HepG2 (cell line): ENCODE measurements around the gene ZNF367. TPM values are rescaled to one million over a fixed set of nuclear protein-coding genes. Genes with fewer than 3 reads are reported as not detected.

Source experiments
- ATAC-seq: fragments of 200-7000 bp; cut with Tn5 transposase; 3 replicates; pipeline ENCODE4 v1.9.1; 2020; ENCODE audit warnings: mild to moderate bottlenecking, moderate library complexity
- BruUV-seq: library from RNA; stranded (reverse); fragments of 400-500 nt; replicated peaks from 2 replicates; lab custom pipeline; 2021; lab: Mats Ljungman, UMichigan
- CTCF ChIA-PET: fragments of 300-600 bp; formaldehyde crosslinking; extraction: SDS; loops from one replicate; lab custom pipeline; 2021; ENCODE audit warnings: low total read pairs, inconsistent platforms, low intra/inter-chr PET ratio; lab: Yijun Ruan, JAX
- POLR2A ChIA-PET: fragments of 350-600 bp; sonication (Branson Sonifier 250); formaldehyde crosslinking; loops from one replicate; lab custom pipeline; 2020; ENCODE audit warnings: antibody characterized with exemption, inconsistent platforms; lab: Yijun Ruan, JAX
- DNase-seq: peaks from one replicate; pipeline ENCODE4 v3.0.0-alpha.2; 2015; ENCODE audit warnings: low spot score
- FAIRE-seq: peaks from 3 replicates; lab custom pipeline; 2011; peaks lifted over from hg19 to GRCh38; lab: Jason Lieb, UNC
- H2AFZ ChIP-seq: one replicate; pipeline ENCODE4 v1.6.1; 2011; ENCODE audit warnings: low read length, inconsistent platforms
- H3K27ac ChIP-seq: fragments of 300-600 bp; 3 replicates; pipeline ENCODE4 v1.8.0; 2011; ENCODE audit warnings: mixed run types, mild to moderate bottlenecking, mixed read lengths, low read length, inconsistent platforms; ENCODE audit not compliant: insufficient read depth; ENCODE audit errors: extremely low read length
- H3K27me3 ChIP-seq, 2 experiments: fragments of 200-600 bp in 1 of 2; 2 replicates in 1 of 2; 3 replicates in 1 of 2; pipeline versions ENCODE4 v1.6.0 to v1.8.0; 2011; ENCODE audit warnings: low read length in 2 of 2, mild to moderate bottlenecking in 2 of 2, moderate library complexity in 2 of 2, inconsistent platforms in 1 of 2; ENCODE audit not compliant: insufficient read depth in 2 of 2, control insufficient read depth in 1 of 2
- H3K36me3 ChIP-seq, 2 experiments: fragments of 200-600 bp in 1 of 2; replicated peaks in 1 of 2; 2 replicates in 1 of 2; 3 replicates in 1 of 2; pipeline versions ENCODE4 v1.5.1 to v1.8.0; 2011; ENCODE audit warnings: low read length in 2 of 2, inconsistent platforms in 1 of 2; ENCODE audit not compliant: insufficient read depth in 2 of 2, control insufficient read depth in 1 of 2
- H3K4me1 ChIP-seq: 2 replicates; pipeline ENCODE4 v1.5.1; 2012; ENCODE audit warnings: low read length, inconsistent platforms; ENCODE audit not compliant: insufficient read depth
- H3K4me2 ChIP-seq: 2 replicates; pipeline ENCODE4 v1.6.0; 2011; ENCODE audit warnings: low read depth, low read length, inconsistent platforms
- H3K4me3 ChIP-seq, 3 experiments: fragments of 200-600 bp in 1 of 3; sonication (generic), shearing (Covaris generic) in 1 of 3; replicated peaks in 1 of 3; 2 replicates each; pipeline ENCODE4 v1.5.1; 2011 to 2016; ENCODE audit warnings: low read length in 3 of 3, inconsistent platforms in 2 of 3, low read depth in 2 of 3, mild to moderate bottlenecking in 2 of 3, control low read depth in 1 of 3, mixed read lengths in 1 of 3; ENCODE audit not compliant: insufficient read depth in 1 of 3
- H3K79me2 ChIP-seq: one replicate; pipeline ENCODE4 v1.6.1; 2011; ENCODE audit warnings: low read length, inconsistent platforms; ENCODE audit not compliant: insufficient read depth
- H3K9ac ChIP-seq: 2 replicates; pipeline ENCODE4 v1.6.0; 2011; ENCODE audit warnings: mild to moderate bottlenecking, low read depth, low read length, inconsistent platforms; ENCODE audit not compliant: insufficient read depth
- H3K9me3 ChIP-seq: 2 replicates; pipeline ENCODE4 v1.5.1; 2012; ENCODE audit warnings: mild to moderate bottlenecking, low read length
- H4K20me1 ChIP-seq: 2 replicates; pipeline ENCODE4 v1.6.0; 2011; ENCODE audit warnings: inconsistent platforms, mild to moderate bottlenecking, low read length, moderate library complexity; ENCODE audit not compliant: insufficient read depth
- ATF1 ChIP-seq: IDR thresholded peaks from 2 replicates; pipeline ENCODE4 v1.6.1; 2016; ENCODE audit warnings: mild to moderate bottlenecking, control low read depth
- CREM ChIP-seq, 2 experiments: sonication (generic) in 1 of 2; formaldehyde crosslinking in 1 of 2; IDR thresholded peaks; 2 replicates each; pipeline versions ENCODE4 v1.4.0 to v1.6.1; 2016 to 2020; ENCODE audit warnings: antibody characterized with exemption in 1 of 2, mild to moderate bottlenecking in 1 of 2, missing genetic modification reagents in 1 of 2
- ELF3 ChIP-seq: IDR thresholded peaks from 2 replicates; pipeline ENCODE4 v1.6.1; 2016; ENCODE audit warnings: missing genetic modification reagents, missing compliant biosample characterization
- ESRRA ChIP-seq: sonication (generic); formaldehyde crosslinking; IDR thresholded peaks from 2 replicates; pipeline ENCODE4 v1.5.1; 2020; ENCODE audit warnings: mild to moderate bottlenecking, low read depth, missing genetic modification reagents
- ETV6 ChIP-seq: sonication (generic); formaldehyde crosslinking; conservative IDR thresholded peaks from 2 replicates; pipeline ENCODE4 v1.4.0; 2020; ENCODE audit warnings: missing genetic modification reagents
- HDAC2 ChIP-seq: sonication (generic); formaldehyde crosslinking; IDR thresholded peaks from 2 replicates; pipeline ENCODE4 v1.4.0; 2020; ENCODE audit warnings: missing genetic modification reagents
- HMG20A ChIP-seq: IDR thresholded peaks from 2 replicates; pipeline ENCODE4 v1.6.1; 2016; ENCODE audit warnings: borderline replicate concordance
- MAF1 ChIP-seq: sonication (generic); formaldehyde crosslinking; IDR thresholded peaks from 2 replicates; pipeline ENCODE4 v1.5.0; 2020; ENCODE audit warnings: missing genetic modification reagents, borderline replicate concordance
- MAFG ChIP-seq: sonication (generic); formaldehyde crosslinking; IDR thresholded peaks from 2 replicates; pipeline ENCODE4 v1.5.1; 2020; ENCODE audit warnings: mild to moderate bottlenecking, missing genetic modification reagents
- MAZ ChIP-seq, 2 experiments: sonication (generic) in 1 of 2; formaldehyde crosslinking in 1 of 2; IDR thresholded peaks; 2 replicates each; pipeline versions ENCODE4 v1.5.0 to v1.6.1; 2012 to 2020; ENCODE audit warnings: low read depth in 2 of 2, mild to moderate bottlenecking in 2 of 2, borderline replicate concordance in 1 of 2, improper control_type of control experiment in 1 of 2, low read length in 1 of 2, missing genetic modification reagents in 1 of 2, moderate library complexity in 1 of 2
- NPAS2 ChIP-seq: sonication (generic); formaldehyde crosslinking; IDR thresholded peaks from 2 replicates; pipeline ENCODE4 v1.8.0; 2022; ENCODE audit warnings: mild to moderate bottlenecking, missing genetic modification reagents, borderline replicate concordance
- ONECUT2 ChIP-seq: sonication (generic); formaldehyde crosslinking; IDR thresholded peaks from 2 replicates; pipeline ENCODE4 v1.4.0; 2020; ENCODE audit warnings: missing genetic modification reagents
- SP5 ChIP-seq: IDR thresholded peaks from 2 replicates; pipeline ENCODE4 v1.6.1; 2016; ENCODE audit warnings: low read depth, borderline replicate concordance
- THYN1 ChIP-seq: sonication (generic); formaldehyde crosslinking; IDR thresholded peaks from 2 replicates; pipeline ENCODE4 v1.8.1; 2023; ENCODE audit warnings: low read depth, mild to moderate bottlenecking, moderate library complexity, missing genetic modification reagents, borderline replicate concordance
- ZFP62 ChIP-seq: sonication (generic); formaldehyde crosslinking; IDR thresholded peaks from 2 replicates; pipeline ENCODE4 v1.4.0; 2020; ENCODE audit warnings: missing genetic modification reagents
- ZMYM4 ChIP-seq: sonication (generic); formaldehyde crosslinking; IDR thresholded peaks from 2 replicates; pipeline ENCODE4 v1.8.1; 2023; ENCODE audit warnings: mild to moderate bottlenecking, missing genetic modification reagents
- ZNF510 ChIP-seq: sonication (generic); formaldehyde crosslinking; IDR thresholded peaks from 2 replicates; pipeline ENCODE4 v1.4.0; 2020; ENCODE audit warnings: low read depth, mild to moderate bottlenecking, missing genetic modification reagents
- ZNF720 ChIP-seq: sonication (generic); formaldehyde crosslinking; IDR thresholded peaks from 2 replicates; pipeline ENCODE4 v1.4.0; 2020; ENCODE audit warnings: missing genetic modification reagents
- WGBS: methylation state at CpG from one replicate; pipeline ENCODE4 v1.1.6; 2017; ENCODE audit warnings: low lambda C conversion rate; 5-methylcytosine and 5-hydroxymethylcytosine counted together
- in situ Hi-C: cut with HindIII; loops from 2 replicates; pipeline ENCODE4 v1.10.0; 2017; ENCODE audit warnings: low pct_unique_long_range_greater_than_20kb; ENCODE audit not compliant: extremely low pct_ligation_motif_present
- intact Hi-C: fragments of 100-400 bp; cut with micrococcal nuclease; formaldehyde crosslinking; loops from one replicate; pipeline ENCODE4 v1.10.0; 2022; ENCODE audit not compliant: unreplicated experiment
- polyA plus RNA-seq, 8 experiments: library from polyadenylated mRNA; depleted of rRNA in 3 of 8; stranded (reverse) in 7 of 8; unstranded in 1 of 8; fragments of >200 nt; fragmentation: Illumina TruSeq in 4 of 8; extraction: Trizol in 4 of 8; gene quantifications; 2 replicates each; pipeline versions ENCODE4 v1.2.1 to v1.2.3, GENCODE V29; 2011 to 2016; ENCODE audit warnings: low read depth in 4 of 8, missing spikeins in 1 of 8, mixed read lengths in 1 of 8; ENCODE audit not compliant: insufficient read depth in 1 of 8
- total RNA-seq, 5 experiments: library from RNA; depleted of rRNA; stranded (reverse); fragments of >200 nt; fragmentation: Illumina TruSeq; extraction: Trizol; gene quantifications; 2 replicates each; pipeline ENCODE4 v1.2.3, GENCODE V29; 2016; ENCODE audit warnings: low read depth in 1 of 5
- TF ChIP-seq, protein P1 (sequence below): sonication (generic); formaldehyde crosslinking; IDR thresholded peaks from 2 replicates; pipeline ENCODE4 v1.5.1; 2020; ENCODE audit warnings: mild to moderate bottlenecking, missing genetic modification reagents, moderate library complexity

The ZNF367 gene
- total and polyA plus RNA-seq, 2 of the 13 experiments (the other 11 are each of a cell fraction or from before 2014, with no cell fraction given) = 2.9 to 7.7 TPM

DNA sequence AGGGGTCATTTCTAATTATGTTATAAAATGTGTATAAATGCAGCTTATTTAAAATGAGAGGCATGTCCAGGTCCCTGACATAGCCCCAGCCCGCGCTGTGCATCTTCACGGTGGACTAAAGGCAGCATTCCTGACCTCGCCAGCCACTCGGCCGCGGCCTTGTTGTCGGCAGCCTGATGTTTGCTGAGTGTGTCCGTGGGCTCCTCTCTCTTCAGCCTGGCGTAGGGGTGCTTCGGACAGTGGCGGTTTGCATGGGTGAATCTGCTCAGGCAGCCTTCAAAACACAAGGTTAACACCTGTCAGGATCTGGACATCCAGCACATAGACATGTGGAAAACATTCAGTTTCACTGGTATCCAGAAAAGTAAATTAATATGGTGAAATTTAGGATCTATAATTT is 25.9 kb downstream of the ZNF367 start (continued):
- TF ChIP-seq, protein P1, sequence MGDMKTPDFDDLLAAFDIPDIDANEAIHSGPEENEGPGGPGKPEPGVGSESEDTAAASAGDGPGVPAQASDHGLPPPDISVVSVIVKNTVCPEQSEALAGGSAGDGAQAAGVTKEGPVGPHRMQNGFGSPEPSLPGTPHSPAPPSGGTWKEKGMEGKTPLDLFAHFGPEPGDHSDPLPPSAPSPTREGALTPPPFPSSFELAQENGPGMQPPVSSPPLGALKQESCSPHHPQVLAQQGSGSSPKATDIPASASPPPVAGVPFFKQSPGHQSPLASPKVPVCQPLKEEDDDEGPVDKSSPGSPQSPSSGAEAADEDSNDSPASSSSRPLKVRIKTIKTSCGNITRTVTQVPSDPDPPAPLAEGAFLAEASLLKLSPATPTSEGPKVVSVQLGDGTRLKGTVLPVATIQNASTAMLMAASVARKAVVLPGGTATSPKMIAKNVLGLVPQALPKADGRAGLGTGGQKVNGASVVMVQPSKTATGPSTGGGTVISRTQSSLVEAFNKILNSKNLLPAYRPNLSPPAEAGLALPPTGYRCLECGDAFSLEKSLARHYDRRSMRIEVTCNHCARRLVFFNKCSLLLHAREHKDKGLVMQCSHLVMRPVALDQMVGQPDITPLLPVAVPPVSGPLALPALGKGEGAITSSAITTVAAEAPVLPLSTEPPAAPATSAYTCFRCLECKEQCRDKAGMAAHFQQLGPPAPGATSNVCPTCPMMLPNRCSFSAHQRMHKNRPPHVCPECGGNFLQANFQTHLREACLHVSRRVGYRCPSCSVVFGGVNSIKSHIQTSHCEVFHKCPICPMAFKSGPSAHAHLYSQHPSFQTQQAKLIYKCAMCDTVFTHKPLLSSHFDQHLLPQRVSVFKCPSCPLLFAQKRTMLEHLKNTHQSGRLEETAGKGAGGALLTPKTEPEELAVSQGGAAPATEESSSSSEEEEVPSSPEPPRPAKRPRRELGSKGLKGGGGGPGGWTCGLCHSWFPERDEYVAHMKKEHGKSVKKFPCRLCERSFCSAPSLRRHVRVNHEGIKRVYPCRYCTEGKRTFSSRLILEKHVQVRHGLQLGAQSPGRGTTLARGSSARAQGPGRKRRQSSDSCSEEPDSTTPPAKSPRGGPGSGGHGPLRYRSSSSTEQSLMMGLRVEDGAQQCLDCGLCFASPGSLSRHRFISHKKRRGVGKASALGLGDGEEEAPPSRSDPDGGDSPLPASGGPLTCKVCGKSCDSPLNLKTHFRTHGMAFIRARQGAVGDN (CRISPR knock-in tag) = peak; percentile 28; the same call in 1 of the 2 replicates
- TF ChIP-seq HDAC2 = 0 out of 2 replicates have a peak, but pooled peaks have one; percentile 22
- TF ChIP-seq MAZ (IDR thresholded peaks at IDR 0.05; ENCODE audit: borderline replicate concordance, low read depth, low read length) = no peak
- TF ChIP-seq MAZ (CRISPR knock-in tag; IDR thresholded peaks at IDR 0.05; ENCODE audit: low read depth) = 0 out of 2 replicates have a peak, but pooled peaks have one; percentile 34

DNA sequence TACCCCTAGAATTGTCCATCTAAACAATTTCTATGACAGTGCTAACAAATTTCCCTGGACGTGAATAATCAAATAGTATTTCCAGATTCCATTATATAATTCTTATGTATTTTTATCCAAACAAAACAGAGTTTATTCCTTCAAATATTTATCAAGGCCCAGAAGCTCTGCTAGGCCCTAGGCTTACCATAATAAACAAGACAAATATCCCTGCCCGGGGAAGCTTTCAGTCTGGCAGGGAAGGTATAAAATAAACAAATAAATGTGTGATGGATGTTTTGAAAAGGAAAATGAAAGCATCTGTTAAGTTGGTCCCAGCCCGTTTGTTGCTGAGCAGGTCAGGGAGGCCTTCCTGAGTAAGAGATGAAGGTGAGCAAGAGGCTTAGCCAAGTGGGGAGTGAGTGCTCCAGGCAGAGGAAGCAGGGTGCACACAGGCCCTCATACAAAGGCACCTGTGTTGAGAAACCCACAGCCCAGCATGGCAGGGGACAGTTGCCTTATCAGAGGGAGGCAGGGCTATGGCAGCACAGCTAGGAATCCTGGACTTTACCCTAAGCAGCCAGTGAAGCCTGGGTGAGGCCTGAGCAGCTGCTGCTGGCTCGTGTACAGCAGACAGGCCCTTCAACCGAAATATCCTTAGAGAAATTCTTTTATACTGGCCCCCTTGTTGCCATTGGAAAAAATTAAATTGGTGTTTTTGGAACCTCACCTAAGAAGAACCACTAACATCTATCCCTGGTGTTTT is 27.0 kb downstream of the ZNF367 start:
- WGBS = 24% methylated on average over 3 of the region's 5 CpGs
- H3K4me3 ChIP-seq = no peak overlapping the region
- peaks cover 11% of the 10 kb centered on the region for H3K79me2 ChIP-seq
- peak overlapping the region; percentile 46 for H3K4me2 ChIP-seq
- no peaks in the 10 kb centered on the region for H4K20me1 ChIP-seq
- DNase-seq (peak; percentile 96), ATAC-seq (peak; percentile 99), FAIRE-seq (peak; percentile 89)
- H3K36me3 ChIP-seq = peaks cover 4 to 40% of the 10 kb centered on the region in 2 experiments; a peak in 4 of 5 replicates
- ChIA-PET POLR2A (interaction anchor here (0.6 to 2.3 kb wide), 20 partner anchors 8 to 176 kb away, joined by 3 to 25 read pairs (median 6); partner anchors contain the start of genes HABP4 and SLC35D2), CTCF (no interaction called here)
- H2AFZ ChIP-seq = no peak overlapping the region
- H3K9me3 ChIP-seq = no peaks in the 10 kb centered on the region
- H3K27ac ChIP-seq = peak overlapping the region; percentile 96
- peaks cover 67% of the 10 kb centered on the region for H3K4me1 ChIP-seq
- peak overlapping the region; percentile 73 for H3K9ac ChIP-seq
- BruUV-seq = TSS peak; percentile 35
- H3K27me3 ChIP-seq = no peaks in the 10 kb centered on the region; a peak in 1 of 5 replicates
- in situ Hi-C loops (no loop called here), intact Hi-C loops (no loop called here)
- TF ChIP-seq ESRRA (CRISPR knock-in tag) (peak; percentile 71; the same call in 1 of the 2 replicates), NPAS2 (CRISPR knock-in tag) (no peak), ZMYM4 (peak; percentile 92), ONECUT2 (CRISPR knock-in tag) (no peak), ETV6 (CRISPR knock-in tag) (0 out of 2 replicates have a peak, but pooled peaks have one; percentile 42), THYN1 (CRISPR knock-in tag) (no peak), ELF3 (peak; percentile 88), SP5 (peak; percentile 73), MAFG (CRISPR knock-in tag) (no peak), MAF1 (no peak), ZNF510 (CRISPR knock-in tag) (no peak), ATF1 (CRISPR knock-in tag) (no peak), ZNF720 (CRISPR knock-in tag) (no peak), CREM (IDR thresholded peaks at IDR 0.05) (peak; percentile 37; the same call in 1 of the 2 replicates), CREM (CRISPR knock-in tag; IDR thresholded peaks at IDR 0.05) (no peak), HMG20A (CRISPR knock-in tag) (peak; percentile 77; the same call in 1 of the 2 replicates), ZFP62 (CRISPR knock-in tag) (no peak)
